Measurements from ENCODE around the gene ST3GAL2.

Gene ST3GAL2

GRCh38 chr16:70438969-70439862 lies at the start of gene ST3GAL2:
Gene ST3GAL2 (minus strand): TSS chr16:70439100. CDS start chr16:70398530, 40,570 bp downstream.
- H3K27ac ChIP-seq, result peak within 1 kb of the TSS; percentile 83
- TF ChIP-seq CTCF (conservative IDR thresholded peaks at IDR 0.05), result no peak

- no peak for TF ChIP-seq CTCF (conservative IDR thresholded peaks at IDR 0.05)
Observed at GRCh38 chr16:70484867-70485266, 46.0 kb upstream of the ST3GAL2 start.

GRCh38 chr16:70483426-70483825 lies 44.5 kb upstream of the ST3GAL2 start:
- no peak overlapping the region for H3K27ac ChIP-seq

More at GRCh38 chr16:70484867-70485266, 46.0 kb upstream of the ST3GAL2 start:
- H3K27ac ChIP-seq, result no peak overlapping the region

GRCh38 chr16:70482624-70483023 lies 43.7 kb upstream of the ST3GAL2 start:
- no peak overlapping the region for H3K27ac ChIP-seq
- no peak for TF ChIP-seq CTCF (conservative IDR thresholded peaks at IDR 0.05)

More at GRCh38 chr16:70483426-70483825, 44.5 kb upstream of the ST3GAL2 start:
- no peak for TF ChIP-seq CTCF (conservative IDR thresholded peaks at IDR 0.05)

- no peak overlapping the region for H3K27ac ChIP-seq
- TF ChIP-seq CTCF (conservative IDR thresholded peaks at IDR 0.05), result no peak
Observed at GRCh38 chr16:70481929-70482536, 43.1 kb upstream of the ST3GAL2 start.

- H3K27ac ChIP-seq, result no peak overlapping the region
- no peak for TF ChIP-seq CTCF (conservative IDR thresholded peaks at IDR 0.05)
Observed at GRCh38 chr16:70480127-70481105, 41.5 kb upstream of the ST3GAL2 start.

Data from VCaP (cell line).